ENCODE results near the gene SLC5A10. TPM values are rescaled to one million over a fixed set of nuclear protein-coding genes. Genes with fewer than 3 reads are reported as not detected.

SLC5A10 gene
- total and polyA plus RNA-seq, 2 experiments from 2014 or later, result 0.10 TPM; not detected in 1

GRCh38 chr17:19024101-19025078 lies 72.4 kb downstream of the SLC5A10 start:
- Histone ChIP-seq H3F3A (replicated peaks; ENCODE audit: low read depth) (no peaks in the 10 kb centered on the region), H3K79me2 (replicated peaks; ENCODE audit: insufficient read depth) (no peaks in the 10 kb centered on the region), H3K4me3 (no peak overlapping the region), H3K4me1 (ENCODE audit: insufficient read depth) (no peaks in the 10 kb centered on the region), H3K4me2 (no peak overlapping the region), H3K27me3 (ENCODE audit: insufficient read depth) (no peaks in the 10 kb centered on the region), H3K9me2 (ENCODE audit: insufficient read depth) (no peaks in the 10 kb centered on the region), H2AFZ (no peak overlapping the region), H3K27ac (ENCODE audit: low read depth) (no peak overlapping the region), H4K20me1 (replicated peaks; ENCODE audit: insufficient read depth) (no peaks in the 10 kb centered on the region), H3K36me3 (ENCODE audit: insufficient read depth) (no peaks in the 10 kb centered on the region)
- Mint-ChIP-seq H3K27me3 (ENCODE audit: insufficient read depth, low read depth, poor library complexity) (peaks cover 5% of the 10 kb centered on the region), H3K4me1 (no peaks in the 10 kb centered on the region), H3K9me3 (no peaks in the 10 kb centered on the region), H3K4me3 (no peak overlapping the region; the same call in 2 of the 3 replicates), H3K36me3 (ENCODE audit: low read depth) (no peaks in the 10 kb centered on the region), H3K27ac (no peak overlapping the region)
- ATAC-seq (no peak), DNase-seq (ENCODE audit: low spot score) (no peak)
- TF ChIP-seq CREB1 (CRISPR knock-in tag; IDR thresholded peaks at IDR 0.05; ENCODE audit: low read depth) (no peak), ZNF114 (CRISPR knock-in tag; IDR thresholded peaks at IDR 0.05) (no peak), NANOG (IDR thresholded peaks at IDR 0.05; ENCODE audit: borderline replicate concordance) (no peak), EZH2phosphoT487 (IDR thresholded peaks at IDR 0.05; ENCODE audit: unreplicated experiment) (no peak), ZNF331 (CRISPR knock-in tag; IDR thresholded peaks at IDR 0.05; ENCODE audit: low read depth) (no peak), POLR2AphosphoS5 (IDR thresholded peaks at IDR 0.05; ENCODE audit: low read depth) (no peak), STAT1 (IDR thresholded peaks at IDR 0.05; ENCODE audit: unreplicated experiment) (no peak), JUNB (IDR thresholded peaks at IDR 0.05; ENCODE audit: unreplicated experiment) (no peak), CTCF (conservative IDR thresholded peaks at IDR 0.05; ENCODE audit: low read depth in 2 of 2) (no peak), REST (IDR thresholded peaks at IDR 0.05; ENCODE audit: unreplicated experiment) (no peak), ETS1 (IDR thresholded peaks at IDR 0.05) (no peak), ZNF462 (CRISPR knock-in tag; IDR thresholded peaks at IDR 0.05) (no peak), EZH2 (IDR thresholded peaks at IDR 0.05; ENCODE audit: low read depth, unreplicated experiment) (no peak)

Measured in GM23338 (cell line).